ENCODE measurements around the gene GSTA4.

The GSTA4 gene

GRCh38 chr6:52933778-52934177, 61.3 kb downstream of the GSTA4 start:
- Histone ChIP-seq H3K27ac (ENCODE audit: low read depth, low read length) (no peak overlapping the region), H3K9me3 (ENCODE audit: control insufficient read depth, insufficient read depth, low read length) (no peaks in the 10 kb centered on the region), H3K36me3 (ENCODE audit: control insufficient read depth, low read length) (no peaks in the 10 kb centered on the region), H3K79me2 (ENCODE audit: control insufficient read depth, low read length) (no peaks in the 10 kb centered on the region), H3K4me1 (ENCODE audit: control insufficient read depth, low read length) (no peaks in the 10 kb centered on the region), H3F3A (ENCODE audit: control insufficient read depth, insufficient read depth) (no peaks in the 10 kb centered on the region), H3K4me3 (ENCODE audit: low read length) (no peak overlapping the region), H3K27me3 (ENCODE audit: control insufficient read depth, low read length) (no peaks in the 10 kb centered on the region), H4K20me1 (ENCODE audit: control insufficient read depth, insufficient read depth, low read depth, low read length) (no peaks in the 10 kb centered on the region), H3K4me2 (ENCODE audit: low read length) (no peak overlapping the region), H3K9me2 (replicated peaks; ENCODE audit: control insufficient read depth, low read length) (no peaks in the 10 kb centered on the region)
- TF ChIP-seq EZH2phosphoT487 (IDR thresholded peaks at IDR 0.05; ENCODE audit: borderline replicate concordance, low read length) (no peak), CTCF (IDR thresholded peaks at IDR 0.05; ENCODE audit: low read depth, low read length, poor library complexity, severe bottlenecking) (no peak)

- Histone ChIP-seq H3F3A (ENCODE audit: control insufficient read depth, insufficient read depth) (no peaks in the 10 kb centered on the region), H3K4me1 (ENCODE audit: control insufficient read depth, low read length) (no peaks in the 10 kb centered on the region), H3K36me3 (ENCODE audit: control insufficient read depth, low read length) (no peaks in the 10 kb centered on the region), H3K9me3 (ENCODE audit: control insufficient read depth, insufficient read depth, low read length) (no peaks in the 10 kb centered on the region), H4K20me1 (ENCODE audit: control insufficient read depth, insufficient read depth, low read depth, low read length) (no peaks in the 10 kb centered on the region), H3K4me2 (ENCODE audit: low read length) (no peak overlapping the region), H3K9me2 (replicated peaks; ENCODE audit: control insufficient read depth, low read length) (no peaks in the 10 kb centered on the region), H3K27me3 (ENCODE audit: control insufficient read depth, low read length) (no peaks in the 10 kb centered on the region), H3K4me3 (ENCODE audit: low read length) (no peak overlapping the region), H3K79me2 (ENCODE audit: control insufficient read depth, low read length) (no peaks in the 10 kb centered on the region), H3K27ac (ENCODE audit: low read depth, low read length) (no peak overlapping the region)
- TF ChIP-seq CTCF (IDR thresholded peaks at IDR 0.05; ENCODE audit: low read depth, low read length, poor library complexity, severe bottlenecking) = no peak
These were observed 63.7 kb downstream of the GSTA4 start for GRCh38 chr6:52931351-52931750.

- no peaks in the 10 kb centered on the region for H3K79me2 ChIP-seq (ENCODE audit: control insufficient read depth, low read length)
- H3K4me3 ChIP-seq (ENCODE audit: low read length) = no peak overlapping the region
- H3K9me3 ChIP-seq (ENCODE audit: control insufficient read depth, insufficient read depth, low read length) = no peaks in the 10 kb centered on the region
- no peaks in the 10 kb centered on the region for H3K36me3 ChIP-seq (ENCODE audit: control insufficient read depth, low read length)
- no peak overlapping the region for H3K4me2 ChIP-seq (ENCODE audit: low read length)
- no peaks in the 10 kb centered on the region for H3F3A ChIP-seq (ENCODE audit: control insufficient read depth, insufficient read depth)
- TF ChIP-seq CTCF (IDR thresholded peaks at IDR 0.05; ENCODE audit: low read depth, low read length, poor library complexity, severe bottlenecking) (no peak), EZH2phosphoT487 (IDR thresholded peaks at IDR 0.05; ENCODE audit: borderline replicate concordance, low read length) (no peak)
- no peaks in the 10 kb centered on the region for H4K20me1 ChIP-seq (ENCODE audit: control insufficient read depth, insufficient read depth, low read depth, low read length)
- no peaks in the 10 kb centered on the region for H3K27me3 ChIP-seq (ENCODE audit: control insufficient read depth, low read length)
- no peaks in the 10 kb centered on the region for H3K9me2 ChIP-seq (replicated peaks; ENCODE audit: control insufficient read depth, low read length)
- H3K27ac ChIP-seq (ENCODE audit: low read depth, low read length) = no peak overlapping the region
- H3K4me1 ChIP-seq (ENCODE audit: control insufficient read depth, low read length) = no peaks in the 10 kb centered on the region
These were observed 65.5 kb downstream of the GSTA4 start for GRCh38 chr6:52929321-52930164.

Data from DOHH2 (cell line).